ENCODE results near the gene TNF.

DNA sequence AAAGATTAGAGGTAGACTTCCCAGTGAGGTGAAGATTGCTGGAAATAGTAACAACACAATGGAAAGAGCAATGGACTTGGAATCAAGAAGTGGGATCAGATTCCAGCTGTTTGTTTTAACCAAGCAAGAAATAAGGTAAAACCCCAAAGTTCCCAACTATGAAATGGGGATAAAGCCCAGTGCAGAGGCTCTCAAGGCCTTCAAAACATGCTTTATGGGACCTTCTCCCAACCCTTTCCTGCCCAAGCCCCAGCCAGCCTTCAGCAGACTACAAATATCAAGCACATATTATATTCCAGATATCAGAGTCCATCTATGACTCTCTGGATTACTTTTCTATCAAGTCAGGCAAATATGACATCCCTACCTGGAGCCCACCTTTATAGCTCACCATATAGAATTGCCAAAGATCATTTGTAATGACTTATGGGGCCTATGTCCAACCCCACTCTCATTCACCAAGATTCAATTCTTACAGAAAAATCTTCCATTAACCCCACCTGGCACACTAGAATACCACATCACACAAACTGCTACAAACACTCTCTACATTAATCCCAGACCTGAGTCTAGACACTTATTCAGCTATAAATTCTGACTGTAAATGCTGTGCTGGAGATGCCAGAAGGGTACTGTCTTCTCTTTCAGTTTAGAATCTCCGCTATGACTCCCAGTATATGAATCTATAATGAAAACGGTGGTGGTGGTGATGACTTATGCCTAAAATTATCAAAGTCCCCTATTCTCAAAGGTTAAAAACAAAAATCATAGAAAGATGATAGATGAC, 39.6 kb upstream of the TNF start:
- TF ChIP-seq POLR2A (IDR thresholded peaks at IDR 0.05): no peak
- TF ChIP-seq, protein P1, sequence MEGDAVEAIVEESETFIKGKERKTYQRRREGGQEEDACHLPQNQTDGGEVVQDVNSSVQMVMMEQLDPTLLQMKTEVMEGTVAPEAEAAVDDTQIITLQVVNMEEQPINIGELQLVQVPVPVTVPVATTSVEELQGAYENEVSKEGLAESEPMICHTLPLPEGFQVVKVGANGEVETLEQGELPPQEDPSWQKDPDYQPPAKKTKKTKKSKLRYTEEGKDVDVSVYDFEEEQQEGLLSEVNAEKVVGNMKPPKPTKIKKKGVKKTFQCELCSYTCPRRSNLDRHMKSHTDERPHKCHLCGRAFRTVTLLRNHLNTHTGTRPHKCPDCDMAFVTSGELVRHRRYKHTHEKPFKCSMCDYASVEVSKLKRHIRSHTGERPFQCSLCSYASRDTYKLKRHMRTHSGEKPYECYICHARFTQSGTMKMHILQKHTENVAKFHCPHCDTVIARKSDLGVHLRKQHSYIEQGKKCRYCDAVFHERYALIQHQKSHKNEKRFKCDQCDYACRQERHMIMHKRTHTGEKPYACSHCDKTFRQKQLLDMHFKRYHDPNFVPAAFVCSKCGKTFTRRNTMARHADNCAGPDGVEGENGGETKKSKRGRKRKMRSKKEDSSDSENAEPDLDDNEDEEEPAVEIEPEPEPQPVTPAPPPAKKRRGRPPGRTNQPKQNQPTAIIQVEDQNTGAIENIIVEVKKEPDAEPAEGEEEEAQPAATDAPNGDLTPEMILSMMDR (IDR thresholded peaks at IDR 0.05): no peak

Measured in testis (tissue), 2 donors.